Keratinocyte (primary cell): ENCODE data around the gene FZD1. TPM values are rescaled to one million over a fixed set of nuclear protein-coding genes. Genes with fewer than 3 reads are reported as not detected.

Source experiments
- DNase-seq: peaks from one replicate; pipeline ENCODE4 v3.0.0-alpha.2; 2011; ENCODE audit warnings: low read depth, missing footprints, low spot score
- FAIRE-seq: peaks from 2 replicates; lab custom pipeline; 2011; peaks lifted over from hg19 to GRCh38; lab: Jason Lieb, UNC
- H2AFZ ChIP-seq: 2 replicates; pipeline ENCODE4 v1.6.0; 2012; ENCODE audit warnings: low read length, control low read depth, inconsistent platforms; ENCODE audit not compliant: control insufficient read depth
- H3K27ac ChIP-seq: 2 replicates; pipeline ENCODE4 v1.5.1; 2011; ENCODE audit warnings: low read length; ENCODE audit not compliant: control insufficient read depth, insufficient read depth
- H3K27me3 ChIP-seq: 3 replicates; pipeline ENCODE4 v1.6.0; 2011; ENCODE audit warnings: low read length; ENCODE audit not compliant: control insufficient read depth, insufficient read depth; ENCODE audit errors: extremely low read depth
- H3K36me3 ChIP-seq, 2 experiments: 2 replicates in 1 of 2; 3 replicates in 1 of 2; pipeline ENCODE4 v1.5.1; 2011; ENCODE audit warnings: low read length in 2 of 2, mild to moderate bottlenecking in 1 of 2; ENCODE audit not compliant: control insufficient read depth in 2 of 2, insufficient read depth in 2 of 2; ENCODE audit errors: extremely low read depth in 1 of 2
- H3K4me1 ChIP-seq: 3 replicates; pipeline ENCODE4 v1.5.1; 2011; ENCODE audit warnings: low read length; ENCODE audit not compliant: control insufficient read depth, insufficient read depth; ENCODE audit errors: extremely low read depth
- H3K4me2 ChIP-seq: 3 replicates; pipeline ENCODE4 v1.6.0; 2011; ENCODE audit warnings: low read depth, low read length; ENCODE audit not compliant: control insufficient read depth, insufficient read depth; ENCODE audit errors: extremely low read depth
- H3K4me3 ChIP-seq, 3 experiments: fragments of 200-600 bp in 1 of 3; sonication (generic) in 1 of 3; 2 replicates in 2 of 3; 3 replicates in 1 of 3; pipeline ENCODE4 v1.5.1; 2011 to 2016; ENCODE audit warnings: low read length in 3 of 3, mild to moderate bottlenecking in 3 of 3, control low read depth in 2 of 3, inconsistent platforms in 1 of 3, low read depth in 1 of 3, mixed read lengths in 1 of 3, mixed run types in 1 of 3, moderate library complexity in 1 of 3; ENCODE audit not compliant: control insufficient read depth in 2 of 3, insufficient read depth in 2 of 3; ENCODE audit errors: extremely low read depth in 1 of 3
- H3K79me2 ChIP-seq: 2 replicates; pipeline ENCODE4 v1.6.0; 2012; ENCODE audit warnings: low read length; ENCODE audit not compliant: control insufficient read depth, insufficient read depth
- H3K9ac ChIP-seq: 3 replicates; pipeline ENCODE4 v1.6.0; 2011; ENCODE audit warnings: low read length; ENCODE audit not compliant: control insufficient read depth, insufficient read depth; ENCODE audit errors: extremely low read depth
- H3K9me1 ChIP-seq: 3 replicates; pipeline ENCODE4 v1.6.0; 2011; ENCODE audit warnings: low read length; ENCODE audit not compliant: control insufficient read depth, insufficient read depth; ENCODE audit errors: extremely low read depth
- H3K9me3 ChIP-seq: 2 replicates; pipeline ENCODE4 v1.5.1; 2012; ENCODE audit warnings: low read depth, low read length; ENCODE audit not compliant: control insufficient read depth
- H4K20me1 ChIP-seq: 3 replicates; pipeline ENCODE4 v1.6.0; 2011; ENCODE audit warnings: low read length; ENCODE audit not compliant: control insufficient read depth, insufficient read depth; ENCODE audit errors: extremely low read depth
- EZH2 ChIP-seq: IDR thresholded peaks from one replicate; pipeline ENCODE4 v1.6.1; 2012; ENCODE audit warnings: inconsistent platforms, mild to moderate bottlenecking, low read length, moderate library complexity
- dilution Hi-C: fragments of 300-500 bp; cut with MboI; formaldehyde crosslinking; loops from one replicate; pipeline ENCODE4 v1.7.0; 2020; ENCODE audit warnings: low sequenced_read_pairs; ENCODE audit not compliant: extremely low pct_ligation_motif_present
- polyA plus RNA-seq, 5 experiments: library from polyadenylated mRNA; depleted of rRNA in 3 of 5; stranded (reverse) in 3 of 5; stranded (forward) in 1 of 5; unstranded in 1 of 5; fragments of >200 nt; gene quantifications; 1 replicate in 1 of 5; 2 replicates in 3 of 5; 3 replicates in 1 of 5; pipeline versions ENCODE4 v1.2.1 to v1.2.3, GENCODE V29; 2011 to 2012; ENCODE audit warnings: missing spikeins in 2 of 5, low read depth in 1 of 5, low replicate concordance in 1 of 5
- TF ChIP-seq, protein P1 (sequence below), 3 experiments: IDR thresholded peaks in 1 of 3; conservative IDR thresholded peaks in 1 of 3; optimal IDR thresholded peaks in 1 of 3; 2 replicates in 2 of 3; 3 replicates in 1 of 3; pipeline versions ENCODE3 to v1.5.1; 2011; ENCODE audit warnings: low read length in 3 of 3, mild to moderate bottlenecking in 3 of 3, moderate library complexity in 2 of 3, control low read depth in 1 of 3, inconsistent platforms in 1 of 3; ENCODE audit not compliant: insufficient read depth in 2 of 3; ENCODE audit errors: extremely low read depth in 1 of 3

Gene FZD1
- polyA plus RNA-seq, 1 donor (not counting 4 experiments of a cell fraction or from before 2014, with no cell fraction given), result 1.3 TPM

GRCh38 chr7:91248996-91249395, 15.2 kb upstream of the FZD1 start:
- Histone ChIP-seq H2AFZ (peak overlapping the region; percentile 35), H3K4me1 (peaks cover 15% of the 10 kb centered on the region)

GRCh38 chr7:91249506-91250233, 14.6 kb upstream of the FZD1 start:
- Histone ChIP-seq H3K27ac (peak overlapping the region; percentile 34), H3K27me3 (no peaks in the 10 kb centered on the region), H3K4me2 (peak overlapping the region; percentile 49), H2AFZ (no peak overlapping the region), H3K79me2 (no peaks in the 10 kb centered on the region), H3K9me1 (no peaks in the 10 kb centered on the region), H3K9me3 (no peaks in the 10 kb centered on the region), H3K36me3 (no peaks in the 10 kb centered on the region), H3K9ac (no peak overlapping the region), H4K20me1 (no peaks in the 10 kb centered on the region), H3K4me3 (peak overlapping the region in 1 of 3 experiments; percentile 7), H3K4me1 (peaks cover 15% of the 10 kb centered on the region)
- DNase-seq (no peak), FAIRE-seq (peak; percentile 75)
- dilution Hi-C loops, result no loop called here
- TF ChIP-seq, protein P1, sequence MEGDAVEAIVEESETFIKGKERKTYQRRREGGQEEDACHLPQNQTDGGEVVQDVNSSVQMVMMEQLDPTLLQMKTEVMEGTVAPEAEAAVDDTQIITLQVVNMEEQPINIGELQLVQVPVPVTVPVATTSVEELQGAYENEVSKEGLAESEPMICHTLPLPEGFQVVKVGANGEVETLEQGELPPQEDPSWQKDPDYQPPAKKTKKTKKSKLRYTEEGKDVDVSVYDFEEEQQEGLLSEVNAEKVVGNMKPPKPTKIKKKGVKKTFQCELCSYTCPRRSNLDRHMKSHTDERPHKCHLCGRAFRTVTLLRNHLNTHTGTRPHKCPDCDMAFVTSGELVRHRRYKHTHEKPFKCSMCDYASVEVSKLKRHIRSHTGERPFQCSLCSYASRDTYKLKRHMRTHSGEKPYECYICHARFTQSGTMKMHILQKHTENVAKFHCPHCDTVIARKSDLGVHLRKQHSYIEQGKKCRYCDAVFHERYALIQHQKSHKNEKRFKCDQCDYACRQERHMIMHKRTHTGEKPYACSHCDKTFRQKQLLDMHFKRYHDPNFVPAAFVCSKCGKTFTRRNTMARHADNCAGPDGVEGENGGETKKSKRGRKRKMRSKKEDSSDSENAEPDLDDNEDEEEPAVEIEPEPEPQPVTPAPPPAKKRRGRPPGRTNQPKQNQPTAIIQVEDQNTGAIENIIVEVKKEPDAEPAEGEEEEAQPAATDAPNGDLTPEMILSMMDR (optimal IDR thresholded peaks at IDR 0.05 in 1 of 3, IDR thresholded peaks at IDR 0.05 in 1 of 3, conservative IDR thresholded peaks at IDR 0.05 in 1 of 3; ENCODE audit: extremely low read depth in 1 of 3, insufficient read depth in 2 of 3, low read length in 3 of 3), result no peak
- no peak for TF ChIP-seq EZH2

More at GRCh38 chr7:91248996-91249395, 15.2 kb upstream of the FZD1 start:
- Histone ChIP-seq H3K4me3 (no peak overlapping the region), H3K27me3 (no peaks in the 10 kb centered on the region), H4K20me1 (no peaks in the 10 kb centered on the region), H3K27ac (no peak overlapping the region), H3K79me2 (no peaks in the 10 kb centered on the region), H3K4me2 (peak overlapping the region; percentile 49), H3K36me3 (no peaks in the 10 kb centered on the region), H3K9me1 (no peaks in the 10 kb centered on the region), H3K9ac (no peak overlapping the region), H3K9me3 (no peaks in the 10 kb centered on the region)
- DNase-seq (no peak), FAIRE-seq (peak; percentile 13)
- dilution Hi-C loops, result no loop called here
- no peak for TF ChIP-seq EZH2
- TF ChIP-seq, protein P1 (optimal IDR thresholded peaks at IDR 0.05 in 1 of 3, IDR thresholded peaks at IDR 0.05 in 1 of 3, conservative IDR thresholded peaks at IDR 0.05 in 1 of 3; ENCODE audit: extremely low read depth in 1 of 3, insufficient read depth in 2 of 3, low read length in 3 of 3), result no peak
